VCaP (cell line): ENCODE results near the gene MCAM.

Source experiments
- H3K27ac ChIP-seq: fragments of 450-650 bp; 2 replicates; pipeline ENCODE4 v1.5.1; 2017
- CTCF ChIP-seq: fragments of 450-650 bp; conservative IDR thresholded peaks from 2 replicates; pipeline ENCODE4 v1.5.1; 2017; ENCODE audit warnings: mild to moderate bottlenecking, moderate library complexity

MCAM gene

GRCh38 chr11:119285431-119285830, 31.5 kb downstream of the MCAM start:
- no peak for TF ChIP-seq CTCF
- no peak overlapping the region for H3K27ac ChIP-seq

- no peak overlapping the region for H3K27ac ChIP-seq
- peak; percentile 80 for TF ChIP-seq CTCF
These were observed 32.4 kb downstream of the MCAM start for GRCh38 chr11:119284344-119285157.

- TF ChIP-seq CTCF = no peak
- H3K27ac ChIP-seq = no peak overlapping the region
These were observed 34.4 kb downstream of the MCAM start for GRCh38 chr11:119282495-119282894.

- H3K27ac ChIP-seq = no peak overlapping the region
- no peak for TF ChIP-seq CTCF
These were observed 39.3 kb downstream of the MCAM start for GRCh38 chr11:119277660-119278059.

GRCh38 chr11:119273721-119274120, 43.2 kb downstream of the MCAM start:
- no peak overlapping the region for H3K27ac ChIP-seq
- TF ChIP-seq CTCF = no peak

GRCh38 chr11:119267645-119268044, 49.3 kb downstream of the MCAM start:
- no peak for TF ChIP-seq CTCF
- no peak overlapping the region for H3K27ac ChIP-seq

- H3K27ac ChIP-seq = no peak overlapping the region
- no peak for TF ChIP-seq CTCF
These were observed 50.2 kb downstream of the MCAM start for GRCh38 chr11:119266517-119267255.
